ENCODE results near the gene COL1A2. TPM values are rescaled to one million over a fixed set of nuclear protein-coding genes. Genes with fewer than 3 reads are reported as not detected.

Gene COL1A2
- total and polyA plus RNA-seq, 2 of the 13 experiments (the other 11 are each of a cell fraction or from before 2014, with no cell fraction given) = not detected

DNA sequence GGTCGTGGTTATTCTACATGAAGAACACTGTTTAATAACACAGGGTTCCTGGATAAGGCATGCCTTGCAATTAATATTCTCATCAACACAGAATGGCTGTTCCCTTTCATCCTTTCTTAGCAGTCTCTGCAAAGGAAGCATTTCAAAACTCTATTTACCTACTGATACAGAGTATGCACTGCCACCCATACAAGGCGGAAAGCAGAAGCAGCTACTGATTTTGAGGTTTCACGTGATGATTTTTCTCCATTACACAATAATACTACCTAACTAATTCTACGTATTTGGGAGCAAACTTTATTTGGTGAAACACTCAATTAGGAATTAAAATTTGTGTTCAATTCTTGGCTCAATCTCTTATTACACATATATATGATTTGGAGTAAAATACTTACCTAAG, 43.0 kb upstream of the COL1A2 start (continued):
- TF ChIP-seq, protein P1, sequence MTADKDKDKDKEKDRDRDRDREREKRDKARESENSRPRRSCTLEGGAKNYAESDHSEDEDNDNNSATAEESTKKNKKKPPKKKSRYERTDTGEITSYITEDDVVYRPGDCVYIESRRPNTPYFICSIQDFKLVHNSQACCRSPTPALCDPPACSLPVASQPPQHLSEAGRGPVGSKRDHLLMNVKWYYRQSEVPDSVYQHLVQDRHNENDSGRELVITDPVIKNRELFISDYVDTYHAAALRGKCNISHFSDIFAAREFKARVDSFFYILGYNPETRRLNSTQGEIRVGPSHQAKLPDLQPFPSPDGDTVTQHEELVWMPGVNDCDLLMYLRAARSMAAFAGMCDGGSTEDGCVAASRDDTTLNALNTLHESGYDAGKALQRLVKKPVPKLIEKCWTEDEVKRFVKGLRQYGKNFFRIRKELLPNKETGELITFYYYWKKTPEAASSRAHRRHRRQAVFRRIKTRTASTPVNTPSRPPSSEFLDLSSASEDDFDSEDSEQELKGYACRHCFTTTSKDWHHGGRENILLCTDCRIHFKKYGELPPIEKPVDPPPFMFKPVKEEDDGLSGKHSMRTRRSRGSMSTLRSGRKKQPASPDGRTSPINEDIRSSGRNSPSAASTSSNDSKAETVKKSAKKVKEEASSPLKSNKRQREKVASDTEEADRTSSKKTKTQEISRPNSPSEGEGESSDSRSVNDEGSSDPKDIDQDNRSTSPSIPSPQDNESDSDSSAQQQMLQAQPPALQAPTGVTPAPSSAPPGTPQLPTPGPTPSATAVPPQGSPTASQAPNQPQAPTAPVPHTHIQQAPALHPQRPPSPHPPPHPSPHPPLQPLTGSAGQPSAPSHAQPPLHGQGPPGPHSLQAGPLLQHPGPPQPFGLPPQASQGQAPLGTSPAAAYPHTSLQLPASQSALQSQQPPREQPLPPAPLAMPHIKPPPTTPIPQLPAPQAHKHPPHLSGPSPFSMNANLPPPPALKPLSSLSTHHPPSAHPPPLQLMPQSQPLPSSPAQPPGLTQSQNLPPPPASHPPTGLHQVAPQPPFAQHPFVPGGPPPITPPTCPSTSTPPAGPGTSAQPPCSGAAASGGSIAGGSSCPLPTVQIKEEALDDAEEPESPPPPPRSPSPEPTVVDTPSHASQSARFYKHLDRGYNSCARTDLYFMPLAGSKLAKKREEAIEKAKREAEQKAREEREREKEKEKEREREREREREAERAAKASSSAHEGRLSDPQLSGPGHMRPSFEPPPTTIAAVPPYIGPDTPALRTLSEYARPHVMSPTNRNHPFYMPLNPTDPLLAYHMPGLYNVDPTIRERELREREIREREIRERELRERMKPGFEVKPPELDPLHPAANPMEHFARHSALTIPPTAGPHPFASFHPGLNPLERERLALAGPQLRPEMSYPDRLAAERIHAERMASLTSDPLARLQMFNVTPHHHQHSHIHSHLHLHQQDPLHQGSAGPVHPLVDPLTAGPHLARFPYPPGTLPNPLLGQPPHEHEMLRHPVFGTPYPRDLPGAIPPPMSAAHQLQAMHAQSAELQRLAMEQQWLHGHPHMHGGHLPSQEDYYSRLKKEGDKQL (CRISPR knock-in tag; IDR thresholded peaks at IDR 0.05; ENCODE audit: low read depth) = no peak

DNA sequence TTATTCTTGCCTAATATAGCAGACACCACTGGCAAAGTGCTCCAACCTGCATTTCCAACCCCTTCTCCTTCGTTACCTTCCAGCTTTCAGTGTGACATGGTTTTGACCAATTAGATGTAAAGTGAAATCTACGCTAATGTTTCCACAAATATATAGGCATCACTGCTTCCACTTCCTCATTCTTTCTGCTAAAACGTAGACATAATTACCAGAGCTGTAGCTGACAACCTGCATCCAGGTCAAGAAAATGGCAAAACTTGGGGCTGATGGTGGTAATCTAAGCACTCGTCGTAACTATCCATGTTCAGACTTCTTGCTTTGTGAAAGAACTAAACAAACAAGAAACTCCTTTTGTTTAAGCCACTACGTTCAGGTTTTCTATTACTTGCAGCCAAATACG, 41.8 kb upstream of the COL1A2 start:
- no peak overlapping the region for H3K27ac ChIP-seq (ENCODE audit: extremely low read length, insufficient read depth, low read length)
- no peak overlapping the region for H3K4me3 ChIP-seq (replicated peaks in 1 of 3; ENCODE audit: insufficient read depth in 1 of 3, low read depth in 2 of 3, low read length in 3 of 3)
- no peaks in the 10 kb centered on the region for H4K20me1 ChIP-seq (ENCODE audit: insufficient read depth, low read length)
- ChIA-PET POLR2A (no interaction called here), CTCF (ENCODE audit: low intra/inter-chr PET ratio, low total read pairs) (no interaction called here)
- no peak for DNase-seq (ENCODE audit: low spot score)
- 4% methylated on average over 6 of the region's 7 CpGs for WGBS (ENCODE audit: low lambda C conversion rate)
- H3K9me3 ChIP-seq (ENCODE audit: low read length) = no peaks in the 10 kb centered on the region
- no peak overlapping the region for H3K9ac ChIP-seq (ENCODE audit: insufficient read depth, low read depth, low read length)
- H3K4me1 ChIP-seq (ENCODE audit: insufficient read depth, low read length) = no peaks in the 10 kb centered on the region
- no TSS peak for BruUV-seq (replicated peaks)
- no peak overlapping the region for H2AFZ ChIP-seq (ENCODE audit: low read length)
- H3K4me2 ChIP-seq (ENCODE audit: low read depth, low read length) = no peak overlapping the region
- intact Hi-C loops (cut with micrococcal nuclease; ENCODE audit: unreplicated experiment) = no loop called here
- in situ Hi-C loops (cut with HindIII; ENCODE audit: extremely low pct_ligation_motif_present, low pct_unique_long_range_greater_than_20kb) = no loop called here
- H3K27me3 ChIP-seq (ENCODE audit: control insufficient read depth in 1 of 2, insufficient read depth in 2 of 2, low read length in 2 of 2) = no peaks in the 10 kb centered on the region; a peak in 1 of 5 replicates
- FAIRE-seq = no peak
- TF ChIP-seq ZNF883 (CRISPR knock-in tag; IDR thresholded peaks at IDR 0.05; ENCODE audit: not compliant biosample characterization) (no peak), ZZZ3 (CRISPR knock-in tag; IDR thresholded peaks at IDR 0.05; ENCODE audit: borderline replicate concordance) (no peak), ATF7-NPFF (CRISPR knock-in tag; IDR thresholded peaks at IDR 0.05; ENCODE audit: low read depth) (no peak), MYNN (CRISPR knock-in tag; IDR thresholded peaks at IDR 0.05; ENCODE audit: low read depth) (no peak), HOXA3 (CRISPR knock-in tag; IDR thresholded peaks at IDR 0.05) (no peak), SAFB2 (CRISPR knock-in tag; IDR thresholded peaks at IDR 0.05; ENCODE audit: borderline replicate concordance, low read depth) (no peak)
- TF ChIP-seq, protein P2, sequence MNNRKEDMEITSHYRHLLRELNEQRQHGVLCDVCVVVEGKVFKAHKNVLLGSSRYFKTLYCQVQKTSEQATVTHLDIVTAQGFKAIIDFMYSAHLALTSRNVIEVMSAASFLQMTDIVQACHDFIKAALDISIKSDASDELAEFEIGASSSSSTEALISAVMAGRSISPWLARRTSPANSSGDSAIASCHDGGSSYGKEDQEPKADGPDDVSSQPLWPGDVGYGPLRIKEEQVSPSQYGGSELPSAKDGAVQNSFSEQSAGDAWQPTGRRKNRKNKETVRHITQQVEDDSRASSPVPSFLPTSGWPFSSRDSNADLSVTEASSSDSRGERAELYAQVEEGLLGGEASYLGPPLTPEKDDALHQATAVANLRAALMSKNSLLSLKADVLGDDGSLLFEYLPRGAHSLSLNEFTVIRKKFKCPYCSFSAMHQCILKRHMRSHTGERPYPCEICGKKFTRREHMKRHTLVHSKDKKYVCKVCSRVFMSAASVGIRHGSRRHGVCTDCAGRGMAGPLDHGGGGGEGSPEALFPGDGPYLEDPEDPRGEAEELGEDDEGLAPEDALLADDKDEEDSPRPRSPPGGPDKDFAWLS (CRISPR knock-in tag; IDR thresholded peaks at IDR 0.05; ENCODE audit: borderline replicate concordance) = no peak
- TF ChIP-seq, protein P3, sequence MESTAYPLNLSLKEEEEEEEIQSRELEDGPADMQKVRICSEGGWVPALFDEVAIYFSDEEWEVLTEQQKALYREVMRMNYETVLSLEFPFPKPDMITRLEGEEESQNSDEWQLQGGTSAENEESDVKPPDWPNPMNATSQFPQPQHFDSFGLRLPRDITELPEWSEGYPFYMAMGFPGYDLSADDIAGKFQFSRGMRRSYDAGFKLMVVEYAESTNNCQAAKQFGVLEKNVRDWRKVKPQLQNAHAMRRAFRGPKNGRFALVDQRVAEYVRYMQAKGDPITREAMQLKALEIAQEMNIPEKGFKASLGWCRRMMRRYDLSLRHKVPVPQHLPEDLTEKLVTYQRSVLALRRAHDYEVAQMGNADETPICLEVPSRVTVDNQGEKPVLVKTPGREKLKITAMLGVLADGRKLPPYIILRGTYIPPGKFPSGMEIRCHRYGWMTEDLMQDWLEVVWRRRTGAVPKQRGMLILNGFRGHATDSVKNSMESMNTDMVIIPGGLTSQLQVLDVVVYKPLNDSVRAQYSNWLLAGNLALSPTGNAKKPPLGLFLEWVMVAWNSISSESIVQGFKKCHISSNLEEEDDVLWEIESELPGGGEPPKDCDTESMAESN (CRISPR knock-in tag; conservative IDR thresholded peaks at IDR 0.05) = no peak
- no peaks in the 10 kb centered on the region for H3K79me2 ChIP-seq (ENCODE audit: insufficient read depth, low read length)
- ATAC-seq = no peak
- no peaks in the 10 kb centered on the region for H3K36me3 ChIP-seq (replicated peaks in 1 of 2; ENCODE audit: control insufficient read depth in 1 of 2, insufficient read depth in 2 of 2, low read length in 2 of 2)
